SK-N-SH (cell line): ENCODE results near the gene CFDP1.

ENCODE experiments used
- CHD2 ChIP-seq: fragments of 150-350 bp; IDR thresholded peaks from 2 replicates; pipeline ENCODE4 v1.6.1; 2018; ENCODE audit warnings: low read length; ENCODE audit not compliant: partially characterized antibody
- FOXJ3 ChIP-seq: sonication (generic); formaldehyde crosslinking; IDR thresholded peaks from 2 replicates; pipeline ENCODE4 v1.5.1; 2020; ENCODE audit warnings: mild to moderate bottlenecking, missing genetic modification reagents
- RAD21 ChIP-seq: IDR thresholded peaks from 2 replicates; pipeline ENCODE4 v1.6.1; 2012; ENCODE audit warnings: mild to moderate bottlenecking, low read length

GRCh38 chr16:75256696-75257343, 176.5 kb downstream of the CFDP1 start:
- no peak for TF ChIP-seq CHD2
- TF ChIP-seq FOXJ3 (CRISPR knock-in tag) = no peak
- no peak for TF ChIP-seq RAD21
